Sigmoid colon (tissue), 7 donors: ENCODE results near the gene ASB7. TPM values are rescaled to one million over a fixed set of nuclear protein-coding genes. Genes with fewer than 3 reads are reported as not detected.

ENCODE experiments used
- DNase-seq: peaks from one replicate; pipeline ENCODE4 v3.0.0-alpha.2; 2019
- H3K27ac ChIP-seq, 4 donors: fragments of 200-600 bp; sonication (generic); one replicate each; pipeline ENCODE4 v1.5.1; 2016 to 2019; ENCODE audit warnings: mild to moderate bottlenecking in 1 of 4
- H3K27me3 ChIP-seq, 3 donors: fragments of 200-600 bp; sonication (generic); one replicate each; pipeline ENCODE4 v1.5.1; 2019; ENCODE audit warnings: mild to moderate bottlenecking in 1 of 3
- H3K36me3 ChIP-seq, 4 donors: fragments of 200-600 bp; sonication (generic); one replicate each; pipeline ENCODE4 v1.5.1; 2016 to 2019
- H3K4me1 ChIP-seq, 4 donors: fragments of 200-600 bp; sonication (generic); one replicate each; pipeline ENCODE4 v1.5.1; 2017 to 2019
- H3K4me3 ChIP-seq, 4 donors: fragments of 200-600 bp; sonication (generic); one replicate each; pipeline ENCODE4 v1.5.1; 2017 to 2019; ENCODE audit warnings: mild to moderate bottlenecking in 2 of 4, moderate library complexity in 1 of 4
- H3K9me3 ChIP-seq, 4 donors: fragments of 200-600 bp in 3 of 4; sonication (generic) in 3 of 4; one replicate each; pipeline versions ENCODE4 v1.5.1 to v1.6.1; 2013 to 2019
- EP300 ChIP-seq, 4 donors: sonication (generic); formaldehyde crosslinking; IDR thresholded peaks; one replicate each; pipeline ENCODE4 v1.6.1; 2017; ENCODE audit warnings: antibody characterized with exemption in 4 of 4
- POLR2A ChIP-seq, 2 donors: fragments of 450-650 bp; IDR thresholded peaks; one replicate each; pipeline ENCODE4 v1.6.1; 2016; ENCODE audit warnings: antibody characterized with exemption in 2 of 2, mild to moderate bottlenecking in 2 of 2, moderate library complexity in 2 of 2
- POLR2AphosphoS5 ChIP-seq, 4 donors: sonication (generic); formaldehyde crosslinking; IDR thresholded peaks; one replicate each; pipeline ENCODE4 v1.6.1; 2017; ENCODE audit warnings: antibody characterized with exemption in 4 of 4
- WGBS, 2 donors: extraction: QIAGEN DNeasy Blood & Tissue Kit; methylation state at CpG; one replicate each; pipeline ENCODE4 v1.1.7; 2013; 5-methylcytosine and 5-hydroxymethylcytosine counted together
- intact Hi-C: fragments of 100-400 bp; cut with DNase I; formaldehyde crosslinking; loops from one replicate; pipeline ENCODE4 v1.15.1; 2023
- polyA plus RNA-seq, 3 donors: library from polyadenylated mRNA; stranded (reverse); fragments of 200-250 nt; gene quantifications; one replicate each; pipeline ENCODE4 v1.2.3, GENCODE V29; 2013
- small RNA-seq, 3 donors: library from RNA; depleted of rRNA; stranded (forward); fragments of <200 nt; gene quantifications; one replicate each; pipeline ENCODE3, GENCODE V24; 2016
- total RNA-seq, 4 donors: library from RNA; depleted of rRNA; stranded (reverse); fragments of >200 nt; gene quantifications; one replicate each; pipeline ENCODE4 v1.1.0, GENCODE V29; 2016
- TF ChIP-seq, protein P1 (sequence below), 4 experiments: fragments of 450-650 bp in 3 of 4; fragments of 200-600 bp in 1 of 4; IDR thresholded peaks; one replicate each; pipeline ENCODE4 v1.5.1; 2016 to 2019; ENCODE audit warnings: antibody characterized with exemption in 4 of 4, mild to moderate bottlenecking in 3 of 4, moderate library complexity in 2 of 4
- donor health status: healthy with polysubstance abuse.
- donor health status: Bipolar disorder and iron deficiency.
- donor health status: healthy.

Gene ASB7
- total and polyA plus RNA-seq, 7 donors, result 7.2 to 15.7 (median 10.7) TPM

DNA sequence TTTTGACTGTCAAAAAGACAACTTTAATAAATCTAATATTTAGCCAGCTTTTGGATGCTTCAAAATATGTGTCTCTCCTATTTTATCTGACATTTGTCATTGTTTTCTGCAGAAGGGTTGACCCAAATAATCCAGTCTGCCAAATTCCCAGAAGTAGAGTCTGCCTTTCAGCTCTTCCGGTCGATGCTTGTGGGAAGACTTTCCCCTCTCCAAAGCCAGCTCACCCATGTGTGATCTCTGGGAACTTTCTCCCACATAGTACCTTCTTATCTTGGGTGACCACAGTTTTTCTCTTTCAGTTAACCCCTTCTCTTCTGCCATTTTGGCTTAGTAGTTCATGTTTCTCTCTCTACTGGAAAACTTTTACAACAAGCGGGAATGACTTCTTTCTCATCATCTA, 94.1 kb downstream of the ASB7 start:
- peaks cover 0 to 24% (median 16%) of the 10 kb centered on the region in 4 donors for H3K4me1 ChIP-seq

More for the DNA sequence above, 94.1 kb downstream of the ASB7 start:
- H3K9me3 ChIP-seq, result no peaks in the 10 kb centered on the region
- no peak for DNase-seq
- H3K4me3 ChIP-seq, result no peak overlapping the region
- H3K27ac ChIP-seq, result no peak overlapping the region
- intact Hi-C loops, result no loop called here
- WGBS, 2 donors, result 84 to 90% methylated on average over 3 of the region's 3 CpGs
- no peaks in the 10 kb centered on the region for H3K36me3 ChIP-seq
- no peaks in the 10 kb centered on the region for H3K27me3 ChIP-seq
- no peak for TF ChIP-seq EP300 (IDR thresholded peaks at IDR 0.05)
- TF ChIP-seq POLR2A (IDR thresholded peaks at IDR 0.05), result no peak
- TF ChIP-seq POLR2AphosphoS5 (IDR thresholded peaks at IDR 0.05), result no peak
- TF ChIP-seq, protein P1, sequence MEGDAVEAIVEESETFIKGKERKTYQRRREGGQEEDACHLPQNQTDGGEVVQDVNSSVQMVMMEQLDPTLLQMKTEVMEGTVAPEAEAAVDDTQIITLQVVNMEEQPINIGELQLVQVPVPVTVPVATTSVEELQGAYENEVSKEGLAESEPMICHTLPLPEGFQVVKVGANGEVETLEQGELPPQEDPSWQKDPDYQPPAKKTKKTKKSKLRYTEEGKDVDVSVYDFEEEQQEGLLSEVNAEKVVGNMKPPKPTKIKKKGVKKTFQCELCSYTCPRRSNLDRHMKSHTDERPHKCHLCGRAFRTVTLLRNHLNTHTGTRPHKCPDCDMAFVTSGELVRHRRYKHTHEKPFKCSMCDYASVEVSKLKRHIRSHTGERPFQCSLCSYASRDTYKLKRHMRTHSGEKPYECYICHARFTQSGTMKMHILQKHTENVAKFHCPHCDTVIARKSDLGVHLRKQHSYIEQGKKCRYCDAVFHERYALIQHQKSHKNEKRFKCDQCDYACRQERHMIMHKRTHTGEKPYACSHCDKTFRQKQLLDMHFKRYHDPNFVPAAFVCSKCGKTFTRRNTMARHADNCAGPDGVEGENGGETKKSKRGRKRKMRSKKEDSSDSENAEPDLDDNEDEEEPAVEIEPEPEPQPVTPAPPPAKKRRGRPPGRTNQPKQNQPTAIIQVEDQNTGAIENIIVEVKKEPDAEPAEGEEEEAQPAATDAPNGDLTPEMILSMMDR (IDR thresholded peaks at IDR 0.05), result no peak

Small RNA genes lying within 50 kb of the gene (small RNA-seq; reads per million reads assigned to genes)
- gene RF00019, result 0 reads per million in 3 donors
- 0 reads per million in 3 donors for gene RNU6-181P

Other genes starting within 250 kb of the ASB7 start
- gene CERS3, start 73.6 kb upstream of the ASB7 start, total RNA-seq, result under 1 TPM in 1 of 4 donors, not detected in 3; 0.49 TPM
- under 1 TPM in 1 of 3 donors, not detected in 2; 0.20 TPM for gene CERS3, start 73.6 kb upstream of the ASB7 start, polyA plus RNA-seq
- gene LINS1, start 405 bp upstream of the ASB7 start, total RNA-seq, result 10 to 100 TPM; 13.6 to 74.8 (median 40.1) TPM
- 10 to 100 TPM in 1 of 3 donors, 1 to 10 TPM in 2; 6.6 to 13.7 (median 7.9) TPM for gene LINS1, start 405 bp upstream of the ASB7 start, polyA plus RNA-seq